CD14-positive monocyte (primary cell): ENCODE data around the gene SSX7. TPM values are rescaled to one million over a fixed set of nuclear protein-coding genes. Genes with fewer than 3 reads are reported as not detected.
"Not testable (repeated sequence)": the region's sequence is repeated elsewhere in the genome, so short reads cannot be mapped to it uniquely, and the experiment has no call there.

Source experiments
- DNase-seq, 3 donors: peaks; one replicate each; pipeline ENCODE4 v3.0.0-alpha.2; 2011 to 2022
- H2AFZ ChIP-seq: 2 replicates; pipeline ENCODE4 v1.6.0; 2012; ENCODE audit warnings: mild to moderate bottlenecking, low read depth, low read length, inconsistent platforms; ENCODE audit not compliant: insufficient read depth, poor library complexity, severe bottlenecking
- H3K27ac ChIP-seq, 2 donors: 1 replicate in 1 of 2; 2 replicates in 1 of 2; pipeline ENCODE4 v1.5.1; 2012 to 2013; ENCODE audit warnings: low read length in 2 of 2, control low read depth in 1 of 2, inconsistent platforms in 1 of 2, low read depth in 1 of 2, mild to moderate bottlenecking in 1 of 2
- H3K27me3 ChIP-seq, 2 donors: one replicate each; pipeline versions ENCODE4 v1.6.0 to v1.6.1; 2011 to 2013; ENCODE audit warnings: low read length in 2 of 2; ENCODE audit not compliant: control insufficient read depth in 2 of 2, insufficient read depth in 2 of 2
- H3K36me3 ChIP-seq, 2 donors: replicated peaks in 1 of 2; 1 replicate in 1 of 2; 2 replicates in 1 of 2; pipeline versions ENCODE4 v1.5.1 to v1.6.1; 2012 to 2013; ENCODE audit warnings: low read length in 2 of 2, control low read depth in 1 of 2, inconsistent platforms in 1 of 2, mild to moderate bottlenecking in 1 of 2; ENCODE audit not compliant: insufficient read depth in 2 of 2, control insufficient read depth in 1 of 2
- H3K4me1 ChIP-seq, 2 donors: 1 replicate in 1 of 2; 2 replicates in 1 of 2; pipeline versions ENCODE4 v1.5.1 to v1.6.1; 2012 to 2013; ENCODE audit warnings: low read length in 2 of 2, control low read depth in 1 of 2, inconsistent platforms in 1 of 2, mild to moderate bottlenecking in 1 of 2, moderate library complexity in 1 of 2; ENCODE audit not compliant: insufficient read depth in 2 of 2, control insufficient read depth in 1 of 2
- H3K4me2 ChIP-seq: replicated peaks from 2 replicates; pipeline ENCODE3; 2012; ENCODE audit warnings: low read length, moderate library complexity, mild to moderate bottlenecking; ENCODE audit not compliant: poor library complexity, severe bottlenecking; ENCODE audit errors: extremely low read depth
- H3K4me3 ChIP-seq, 3 experiments: fragments of 200-600 bp in 1 of 3; sonication (generic) in 1 of 3; replicated peaks in 1 of 3; 1 replicate in 2 of 3; 2 replicates in 1 of 3; pipeline ENCODE4 v1.5.1; 2011 to 2013; ENCODE audit warnings: low read length in 3 of 3, mild to moderate bottlenecking in 3 of 3, control low read depth in 2 of 3, low read depth in 2 of 3, inconsistent platforms in 1 of 3, moderate library complexity in 1 of 3
- H3K79me2 ChIP-seq: 2 replicates; pipeline ENCODE4 v1.6.0; 2012; ENCODE audit warnings: mild to moderate bottlenecking, control low read depth, inconsistent platforms, low read length, moderate library complexity; ENCODE audit not compliant: insufficient read depth
- H3K9ac ChIP-seq: 2 replicates; pipeline ENCODE4 v1.6.0; 2017; ENCODE audit warnings: low read length, mild to moderate bottlenecking; ENCODE audit not compliant: insufficient read depth, poor library complexity, severe bottlenecking
- H3K9me3 ChIP-seq, 2 donors: replicated peaks in 1 of 2; 1 replicate in 1 of 2; 2 replicates in 1 of 2; pipeline versions ENCODE4 v1.5.1 to v1.6.1; 2012 to 2013; ENCODE audit warnings: low read length in 2 of 2, control low read depth in 1 of 2; ENCODE audit not compliant: control insufficient read depth in 1 of 2, insufficient read depth in 1 of 2
- H4K20me1 ChIP-seq: 2 replicates; pipeline ENCODE4 v1.6.0; 2012; ENCODE audit warnings: mild to moderate bottlenecking, low read length, control low read depth, moderate library complexity; ENCODE audit not compliant: insufficient read depth
- H3K27ac Mint-ChIP-seq, 7 donors: one replicate each; pipeline ENCODE4 v1.8.0; 2020; ENCODE audit warnings: mild to moderate bottlenecking in 7 of 7, mixed read lengths in 7 of 7, moderate library complexity in 6 of 7, inconsistent platforms in 2 of 7
- H3K27me3 Mint-ChIP-seq, 3 donors: one replicate each; pipeline ENCODE4 v1.8.0; 2021 to 2022; ENCODE audit warnings: low read depth in 3 of 3, mild to moderate bottlenecking in 3 of 3, mixed read lengths in 3 of 3, moderate library complexity in 3 of 3, inconsistent platforms in 1 of 3
- H3K36me3 Mint-ChIP-seq, 2 donors: one replicate each; pipeline ENCODE4 v1.8.0; 2020; ENCODE audit warnings: mixed read lengths in 2 of 2, inconsistent platforms in 1 of 2, mild to moderate bottlenecking in 1 of 2
- H3K4me1 Mint-ChIP-seq: one replicate; pipeline ENCODE4 v1.8.0; 2020; ENCODE audit warnings: mild to moderate bottlenecking, mixed read lengths
- H3K4me3 Mint-ChIP-seq, 2 donors: one replicate each; pipeline ENCODE4 v1.8.0; 2020; ENCODE audit warnings: mild to moderate bottlenecking in 2 of 2, mixed read lengths in 2 of 2, moderate library complexity in 1 of 2
- H3K9me3 Mint-ChIP-seq, 7 donors: one replicate each; pipeline ENCODE4 v1.8.0; 2020 to 2022; ENCODE audit warnings: mixed read lengths in 7 of 7, mild to moderate bottlenecking in 6 of 7, moderate library complexity in 6 of 7, inconsistent platforms in 2 of 7
- WGBS: methylation state at CpG from one replicate; pipeline ENCODE4 v1.1.5; 2013; ENCODE audit warnings: missing lambda C conversion rate; ENCODE audit not compliant: insufficient coverage; 5-methylcytosine and 5-hydroxymethylcytosine counted together
- intact Hi-C, 2 donors: fragments of 100-400 bp; cut with micrococcal nuclease; formaldehyde crosslinking; loops; one replicate each; pipeline versions ENCODE4 v1.15.0 to v1.15.1; 2023
- polyA minus RNA-seq: library from RNA; depleted of rRNA, polyadenylated mRNA; stranded (reverse); fragments of >200 nt; gene quantifications from 2 replicates; pipeline ENCODE4 v1.2.3, GENCODE V29; 2012
- polyA plus RNA-seq, 3 donors: library from polyadenylated mRNA; depleted of rRNA in 1 of 3; unstranded in 2 of 3; stranded (reverse) in 1 of 3; fragments of 300-500 nt in 2 of 3; fragments of >200 nt in 1 of 3; fragmentation: Illumina TruSeq in 2 of 3; gene quantifications; 1 replicate in 2 of 3; 2 replicates in 1 of 3; pipeline ENCODE4 v1.2.3, GENCODE V29; 2012 to 2021
- total RNA-seq, 12 experiments: library from RNA in 1 of 12; stranded (reverse) in 1 of 12; fragments of 120-200 nt in 1 of 12; gene quantifications; one replicate each; pipeline ENCODE4 v1.2.4 and lab custom pipeline; 2013 to 2026; ENCODE audit warnings: mixed read lengths in 6 of 12, inconsistent platforms in 1 of 12

SSX7 gene
- total RNA-seq (2013): not detected
- not detected for polyA plus RNA-seq
- not detected in 2 replicates for polyA minus RNA-seq
- total RNA-seq (lab: John Stamatoyannopoulos, UW): 0 to 0.35 (median 0) reads per million in 11 experiments

- H2AFZ ChIP-seq, H3K4me1 ChIP-seq, H3K27ac Mint-ChIP-seq, H3K4me3 Mint-ChIP-seq, H3K4me2 ChIP-seq, DNase-seq, H3K79me2 ChIP-seq, H3K9me3 ChIP-seq, H3K4me3 ChIP-seq, H3K9ac ChIP-seq, H3K27me3 ChIP-seq, H3K36me3 Mint-ChIP-seq, H3K4me1 Mint-ChIP-seq, H4K20me1 ChIP-seq, H3K27ac ChIP-seq, H3K36me3 ChIP-seq, intact Hi-C loops: not testable (repeated sequence)
- H3K27me3 Mint-ChIP-seq: peaks cover 0 to 16% (median 1%) of the 10 kb centered on the region in 3 donors
- peaks cover 0 to 12% (median 1%) of the 10 kb centered on the region in 7 donors for H3K9me3 Mint-ChIP-seq
- 90% methylated on average over 2 of the region's 9 CpGs for WGBS
These were observed at the start of gene SSX7 for GRCh38 chrX:52654800-52655199. Gene SSX7 (minus strand): TSS chrX:52654900. CDS start chrX:52653472, 1,428 bp downstream.

DNA sequence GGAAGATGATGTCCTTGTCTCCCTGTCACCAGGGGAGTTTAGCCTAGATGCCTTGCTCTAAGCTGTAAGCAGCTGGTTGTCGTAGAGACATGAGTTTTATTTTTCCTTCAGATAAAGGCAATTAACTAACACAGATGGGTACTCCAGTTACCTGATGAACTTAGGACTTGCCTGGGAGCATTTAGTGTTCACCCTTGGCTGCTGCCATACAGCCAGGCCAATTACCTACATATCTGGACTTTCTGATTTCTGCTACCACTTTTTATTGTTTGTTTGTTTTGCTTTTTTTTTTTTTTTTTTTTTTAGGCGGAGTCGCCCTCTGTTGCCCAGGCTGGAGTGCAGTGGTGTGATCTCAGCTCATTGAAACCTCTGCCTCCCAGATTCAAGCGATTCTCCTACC is 37.3 kb upstream of the SSX7 start:
- DNase-seq, H4K20me1 ChIP-seq, H3K9ac ChIP-seq, H2AFZ ChIP-seq, H3K27ac Mint-ChIP-seq, H3K9me3 Mint-ChIP-seq, H3K4me3 Mint-ChIP-seq, intact Hi-C loops, H3K9me3 ChIP-seq, H3K79me2 ChIP-seq, H3K27me3 Mint-ChIP-seq, H3K27me3 ChIP-seq, H3K27ac ChIP-seq, H3K4me2 ChIP-seq, H3K4me1 Mint-ChIP-seq, H3K36me3 Mint-ChIP-seq, H3K36me3 ChIP-seq, H3K4me1 ChIP-seq, H3K4me3 ChIP-seq: not testable (repeated sequence)
- WGBS: no CpG with 5 or more reads among the region's 4 CpGs

GRCh38 chrX:52662218-52662617 is 7.5 kb upstream of the SSX7 start:
- intact Hi-C loops: not testable (repeated sequence)

DNA sequence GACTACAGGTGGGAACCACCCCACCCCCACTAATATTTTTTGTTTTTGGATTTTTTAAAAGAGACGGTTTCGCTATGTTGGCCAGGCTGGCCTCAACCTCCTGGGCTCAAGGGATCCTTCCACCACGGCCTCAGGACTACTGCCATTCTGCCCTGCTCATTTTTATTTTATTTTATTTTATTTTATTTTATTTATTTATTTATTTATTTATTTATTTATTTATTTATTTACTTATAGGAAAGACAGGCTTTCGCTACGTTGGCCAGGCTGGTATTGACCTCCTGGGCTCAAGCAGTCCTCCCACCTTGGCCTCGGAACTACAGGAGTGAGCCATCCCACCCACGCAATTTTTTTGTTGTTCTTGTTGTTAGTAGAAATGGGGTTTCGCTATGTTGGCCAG is 775 bp upstream of the SSX7 start:
- Mint-ChIP-seq H3K9me3 (peaks cover 0 to 12% (median 1%) of the 10 kb centered on the region in 7 donors), H3K27me3 (peaks cover 0 to 20% (median 1%) of the 10 kb centered on the region in 3 donors)
- H3K9me3 ChIP-seq, H3K4me3 Mint-ChIP-seq, H3K27ac Mint-ChIP-seq, H4K20me1 ChIP-seq, H3K4me1 ChIP-seq, H3K36me3 ChIP-seq, H3K27ac ChIP-seq, H3K4me3 ChIP-seq, H2AFZ ChIP-seq, DNase-seq, H3K36me3 Mint-ChIP-seq, H3K4me1 Mint-ChIP-seq, H3K9ac ChIP-seq, H3K27me3 ChIP-seq, H3K79me2 ChIP-seq, H3K4me2 ChIP-seq, intact Hi-C loops: not testable (repeated sequence)
- no CpG with 5 or more reads among the region's 8 CpGs for WGBS

More at GRCh38 chrX:52662218-52662617, 7.5 kb upstream of the SSX7 start:
- not testable (repeated sequence) for H3K27ac Mint-ChIP-seq, H3K27ac ChIP-seq, H3K9me3 ChIP-seq, DNase-seq, H3K4me1 ChIP-seq, H3K79me2 ChIP-seq, H3K4me3 Mint-ChIP-seq, H4K20me1 ChIP-seq, H3K4me2 ChIP-seq, H3K36me3 Mint-ChIP-seq, H3K36me3 ChIP-seq, H3K4me3 ChIP-seq, H3K9ac ChIP-seq, H3K27me3 ChIP-seq, H2AFZ ChIP-seq, H3K4me1 Mint-ChIP-seq, H3K9me3 Mint-ChIP-seq
- no CpG with 5 or more reads among the region's 2 CpGs for WGBS
- peaks cover 0 to 21% (median 3%) of the 10 kb centered on the region in 3 donors for H3K27me3 Mint-ChIP-seq
